LoVo (cell line): ENCODE results near the gene TEX29.

Experiments
- DNase-seq: peaks from one replicate; pipeline ENCODE4 v3.0.0-alpha.2; 2016; ENCODE audit warnings: low spot score

Gene TEX29

DNA sequence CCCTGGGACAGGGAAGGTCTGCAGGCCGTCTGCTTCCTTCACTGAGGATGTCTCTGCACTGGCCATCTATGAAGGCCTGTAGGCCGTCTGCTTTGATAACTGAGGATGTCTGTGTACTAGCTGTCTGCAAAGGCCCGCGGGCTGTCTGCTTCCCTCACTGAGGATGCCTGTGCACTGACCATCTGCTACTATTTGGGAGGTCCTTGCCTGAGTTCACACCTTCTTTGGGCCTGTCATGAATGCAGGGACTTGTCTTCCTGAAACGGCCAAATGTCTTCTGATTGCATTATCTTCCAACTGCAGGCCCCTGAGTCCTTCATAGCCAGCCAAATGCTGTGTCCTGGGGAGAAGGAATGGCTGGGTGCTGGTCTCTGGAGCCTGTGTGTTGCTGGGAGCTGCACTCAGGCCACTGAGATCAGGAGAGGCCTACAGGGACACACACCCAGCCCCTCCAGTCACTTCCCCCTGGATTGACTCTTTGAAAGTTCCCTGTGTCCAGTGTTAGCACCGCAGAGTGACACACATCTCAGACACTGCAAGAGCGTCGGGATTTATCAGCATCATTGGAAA lies 72.9 kb downstream of the TEX29 start:
- DNase-seq: no peak
